HEK293 (cell line): Measurements from ENCODE around the gene CCDC34.

ENCODE experiments used
- CTCF ChIA-PET: fragments of 350-600 bp; formaldehyde crosslinking; extraction: SDS; loops from one replicate; lab custom pipeline; 2021; ENCODE audit warnings: antibody characterized with exemption; lab: Yijun Ruan, JAX
- POLR2A ChIA-PET: fragments of 300-600 bp; formaldehyde crosslinking; extraction: SDS; loops from one replicate; lab custom pipeline; 2020; ENCODE audit warnings: antibody characterized with exemption, inconsistent platforms; lab: Yijun Ruan, JAX
- H3K27ac ChIP-seq: fragments of 200-500 bp; sonication (Bioruptor generic); 2 replicates; pipeline ENCODE4 v1.5.1; 2014; ENCODE audit warnings: low read depth, low read length, control low read depth, inconsistent platforms; ENCODE audit errors: extremely low read depth
- H3K36me3 ChIP-seq, 2 experiments: fragments of 200-500 bp in 1 of 2; sonication (Bioruptor generic) in 1 of 2; 1 replicate in 1 of 2; 2 replicates in 1 of 2; pipeline ENCODE4 v1.5.1; 2014 to 2017; ENCODE audit warnings: inconsistent platforms in 2 of 2, low read length in 2 of 2; ENCODE audit not compliant: control insufficient read depth in 2 of 2, insufficient read depth in 1 of 2
- H3K4me1 ChIP-seq: fragments of 200-500 bp; sonication (Bioruptor generic); 2 replicates; pipeline ENCODE4 v1.5.1; 2014; ENCODE audit warnings: mild to moderate bottlenecking, low read length, inconsistent platforms; ENCODE audit not compliant: control insufficient read depth, insufficient read depth
- H3K4me3 ChIP-seq: 2 replicates; pipeline ENCODE4 v1.5.1; 2011; ENCODE audit warnings: low read depth, mild to moderate bottlenecking, control low read depth, low read length, moderate library complexity
- H3K9me3 ChIP-seq: fragments of 200-500 bp; sonication (Bioruptor generic); 2 replicates; pipeline ENCODE4 v1.5.1; 2014; ENCODE audit warnings: low read depth, low read length, inconsistent platforms; ENCODE audit not compliant: control insufficient read depth, insufficient read depth
- AEBP2 ChIP-seq: fragments of 450-650 bp; formaldehyde crosslinking; IDR thresholded peaks from 2 replicates; pipeline ENCODE4 v1.5.1; 2016; ENCODE audit warnings: missing biosample characterization, missing genetic modification characterization, borderline replicate concordance
- PRDM2 ChIP-seq: fragments of 450-650 bp; formaldehyde crosslinking; IDR thresholded peaks from 2 replicates; pipeline ENCODE4 v1.5.1; 2016; ENCODE audit warnings: missing biosample characterization, missing genetic modification characterization, borderline replicate concordance
- REST ChIP-seq: fragments of 450-650 bp; formaldehyde crosslinking; IDR thresholded peaks from 2 replicates; pipeline ENCODE4 v1.5.1; 2016; ENCODE audit warnings: missing biosample characterization, missing genetic modification characterization
- ZFP41 ChIP-seq: fragments of 450-650 bp; formaldehyde crosslinking; IDR thresholded peaks from 2 replicates; pipeline ENCODE4 v1.5.1; 2016; ENCODE audit warnings: missing biosample characterization, missing genetic modification characterization, borderline replicate concordance
- ZNF132 ChIP-seq: fragments of 450-650 bp; formaldehyde crosslinking; IDR thresholded peaks from 2 replicates; pipeline ENCODE4 v1.5.1; 2017; ENCODE audit warnings: missing biosample characterization, missing genetic modification characterization, borderline replicate concordance
- ZNF138 ChIP-seq: fragments of 450-650 bp; formaldehyde crosslinking; IDR thresholded peaks from 2 replicates; pipeline ENCODE4 v1.5.1; 2016; ENCODE audit warnings: missing biosample characterization, missing genetic modification characterization, borderline replicate concordance
- ZNF16 ChIP-seq: fragments of 450-650 bp; formaldehyde crosslinking; IDR thresholded peaks from 2 replicates; pipeline ENCODE4 v1.5.1; 2016; ENCODE audit warnings: low read depth, missing biosample characterization, missing genetic modification characterization
- ZNF184 ChIP-seq: fragments of 450-650 bp; IDR thresholded peaks from 2 replicates; pipeline ENCODE4 v1.5.1; 2018; ENCODE audit warnings: missing biosample characterization, mild to moderate bottlenecking, missing genetic modification characterization
- ZNF274 ChIP-seq, 2 experiments: fragments of 200-500 bp in 1 of 2; fragments of 450-650 bp in 1 of 2; sonication (Bioruptor generic) in 1 of 2; formaldehyde crosslinking in 1 of 2; IDR thresholded peaks; 2 replicates each; pipeline versions ENCODE4 v1.5.1 to v1.6.1; 2014 to 2016; ENCODE audit warnings: borderline replicate concordance in 1 of 2, inconsistent platforms in 1 of 2, low read length in 1 of 2, missing biosample characterization in 1 of 2, missing genetic modification characterization in 1 of 2
- ZNF292 ChIP-seq: fragments of 450-650 bp; formaldehyde crosslinking; IDR thresholded peaks from 2 replicates; pipeline ENCODE4 v1.5.1; 2016; ENCODE audit warnings: low read depth, missing biosample characterization, missing genetic modification characterization, borderline replicate concordance
- ZNF362 ChIP-seq: fragments of 450-650 bp; formaldehyde crosslinking; IDR thresholded peaks from 2 replicates; pipeline ENCODE4 v1.5.1; 2016; ENCODE audit warnings: missing biosample characterization, missing genetic modification characterization
- ZNF416 ChIP-seq: fragments of 450-650 bp; formaldehyde crosslinking; IDR thresholded peaks from 2 replicates; pipeline ENCODE4 v1.5.1; 2016; ENCODE audit warnings: missing biosample characterization, missing genetic modification characterization
- ZNF501 ChIP-seq: fragments of 450-650 bp; formaldehyde crosslinking; IDR thresholded peaks from 2 replicates; pipeline ENCODE4 v1.5.1; 2016; ENCODE audit warnings: missing biosample characterization, missing genetic modification characterization
- ZNF544 ChIP-seq: fragments of 450-650 bp; formaldehyde crosslinking; IDR thresholded peaks from 2 replicates; pipeline ENCODE4 v1.5.0; 2017; ENCODE audit warnings: missing biosample characterization, missing genetic modification characterization
- ZNF629 ChIP-seq: fragments of 450-650 bp; formaldehyde crosslinking; IDR thresholded peaks from 2 replicates; pipeline ENCODE4 v1.5.1; 2017; ENCODE audit warnings: missing biosample characterization, missing genetic modification characterization
- ZSCAN30 ChIP-seq: fragments of 450-650 bp; IDR thresholded peaks from 2 replicates; pipeline ENCODE4 v1.5.1; 2018; ENCODE audit warnings: missing biosample characterization, mild to moderate bottlenecking, missing genetic modification characterization, moderate library complexity

CCDC34 gene

GRCh38 chr11:27315836-27316235 is 47.2 kb downstream of the CCDC34 start:
- Histone ChIP-seq H3K9me3 (no peaks in the 10 kb centered on the region), H3K4me3 (no peak overlapping the region), H3K27ac (no peak overlapping the region), H3K36me3 (no peaks in the 10 kb centered on the region), H3K4me1 (no peaks in the 10 kb centered on the region)
- TF ChIP-seq ZNF362: no peak
- ChIA-PET POLR2A (no interaction called here), CTCF (interaction anchor here (1.3 to 2.2 kb wide), 2 partner anchors 19 to 103 kb away, joined by 3 to 13 read pairs; no protein-coding TSS in a partner anchor)

- Histone ChIP-seq H3K27ac (no peak overlapping the region), H3K9me3 (no peaks in the 10 kb centered on the region), H3K36me3 (no peaks in the 10 kb centered on the region), H3K4me1 (no peaks in the 10 kb centered on the region), H3K4me3 (no peak overlapping the region)
- ChIA-PET POLR2A (no interaction called here), CTCF (interaction anchor here (0.9 kb wide), 1 partner anchor 130 kb away, joined by 4 read pairs; no protein-coding TSS in a partner anchor)
- no peak for TF ChIP-seq ZNF138 (tag by site-specific recombination)
- TF ChIP-seq ZNF544 (tag by site-specific recombination): no peak
- no peak for TF ChIP-seq ZNF184
- TF ChIP-seq ZNF629 (tag by site-specific recombination): no peak
- no peak for TF ChIP-seq ZNF132 (tag by site-specific recombination)
- TF ChIP-seq ZFP41 (tag by site-specific recombination): no peak
- TF ChIP-seq ZNF501: no peak
- no peak for TF ChIP-seq AEBP2 (tag by site-specific recombination)
- TF ChIP-seq REST (tag by site-specific recombination): no peak
- TF ChIP-seq ZNF292 (tag by site-specific recombination): no peak
- no peak for TF ChIP-seq ZSCAN30
- TF ChIP-seq ZNF274 (IDR thresholded peaks at IDR 0.05; ENCODE audit: low read length): no peak
- no peak for TF ChIP-seq ZNF274 (tag by site-specific recombination; IDR thresholded peaks at IDR 0.05; ENCODE audit: borderline replicate concordance)
- no peak for TF ChIP-seq ZNF416 (tag by site-specific recombination)
Observed at GRCh38 chr11:27313157-27313821, 49.7 kb downstream of the CCDC34 start.

DNA sequence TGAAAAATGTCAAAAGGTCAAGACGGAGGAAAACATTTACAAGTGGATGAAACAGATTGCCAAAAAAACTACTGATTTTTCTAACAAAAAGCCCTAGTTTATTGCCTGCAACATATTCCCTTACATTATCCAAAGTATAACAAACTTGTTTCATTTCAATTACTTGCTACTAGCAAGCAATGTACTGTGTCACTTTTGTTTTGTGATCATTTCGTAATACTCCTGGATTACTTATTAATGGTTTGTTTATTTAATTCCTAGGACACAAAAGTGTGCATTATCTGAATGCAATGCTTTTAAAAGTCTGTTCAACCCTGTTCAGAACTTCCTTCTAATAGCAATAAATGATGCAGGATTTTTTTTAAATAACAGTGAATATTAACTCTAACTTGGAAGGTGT is 50.9 kb downstream of the CCDC34 start:
- CTCF ChIA-PET: interaction anchor here (0.7 to 1.3 kb wide), 2 partner anchors 16 to 148 kb away, joined by 4 read pairs; no protein-coding TSS in a partner anchor
- no peak overlapping the region for H3K4me3 ChIP-seq
- H3K4me1 ChIP-seq: no peaks in the 10 kb centered on the region
- POLR2A ChIA-PET: no interaction called here
- no peaks in the 10 kb centered on the region for H3K9me3 ChIP-seq
- no peak overlapping the region for H3K27ac ChIP-seq
- no peaks in the 10 kb centered on the region for H3K36me3 ChIP-seq
- TF ChIP-seq PRDM2 (no peak), ZNF16 (tag by site-specific recombination) (no peak)
